CD4-positive, alpha-beta memory T cell (primary cell): ENCODE data around the gene LEMD3. TPM values are rescaled to one million over a fixed set of nuclear protein-coding genes. Genes with fewer than 3 reads are reported as not detected.

Experiments
- CTCF ChIA-PET: fragments of 350-600 bp; sonication (Branson Sonifier 250); formaldehyde crosslinking; loops from one replicate; lab custom pipeline; 2021; ENCODE audit warnings: inconsistent platforms; ENCODE audit not compliant: partially characterized antibody; lab: Charles Lee
- POLR2A ChIA-PET: fragments of 350-600 bp; sonication (Branson Sonifier 250); formaldehyde crosslinking; loops from one replicate; lab custom pipeline; 2021; ENCODE audit not compliant: partially characterized antibody; lab: Charles Lee
- DNase-seq, 5 donors: peaks; one replicate each; pipeline versions ENCODE4 v3.0.0 to v3.0.0-alpha.2; 2020 to 2022; ENCODE audit warnings: mixed read lengths in 1 of 5
- H3K27ac ChIP-seq: one replicate; pipeline ENCODE4 v1.7.0; 2013; ENCODE audit warnings: low read depth, low read length
- H3K27me3 ChIP-seq: 2 replicates; pipeline ENCODE4 v1.7.0; 2013; ENCODE audit warnings: mild to moderate bottlenecking, low read length, moderate library complexity; ENCODE audit not compliant: insufficient read depth
- H3K36me3 ChIP-seq: 2 replicates; pipeline ENCODE4 v1.7.0; 2013; ENCODE audit warnings: mild to moderate bottlenecking, low read length, moderate library complexity; ENCODE audit not compliant: insufficient read depth
- H3K4me1 ChIP-seq: 2 replicates; pipeline ENCODE4 v1.7.0; 2013; ENCODE audit warnings: mild to moderate bottlenecking, low read length, moderate library complexity; ENCODE audit not compliant: insufficient read depth
- H3K4me3 ChIP-seq, 2 donors: one replicate each; pipeline ENCODE4 v1.7.0; 2013; ENCODE audit warnings: low read length in 2 of 2, mild to moderate bottlenecking in 1 of 2
- H3K9me3 ChIP-seq, 2 donors: one replicate each; pipeline ENCODE4 v1.7.0; 2013; ENCODE audit warnings: low read length in 2 of 2, control low read depth in 1 of 2; ENCODE audit not compliant: control insufficient read depth in 1 of 2
- H3K27ac Mint-ChIP-seq, 7 donors: one replicate each; pipeline ENCODE4 v1.8.0; 2020 to 2021; ENCODE audit warnings: mixed read lengths in 7 of 7, mild to moderate bottlenecking in 6 of 7, inconsistent platforms in 3 of 7, moderate library complexity in 3 of 7
- H3K27me3 Mint-ChIP-seq, 2 donors: one replicate each; pipeline ENCODE4 v1.8.0; 2020 to 2021; ENCODE audit warnings: mixed read lengths in 2 of 2
- H3K36me3 Mint-ChIP-seq, 2 donors: one replicate each; pipeline ENCODE4 v1.8.0; 2020 to 2021; ENCODE audit warnings: mixed read lengths in 2 of 2, inconsistent platforms in 1 of 2, mild to moderate bottlenecking in 1 of 2
- H3K4me1 Mint-ChIP-seq, 4 donors: one replicate each; pipeline ENCODE4 v1.8.0; 2020 to 2021; ENCODE audit warnings: mixed read lengths in 4 of 4, mild to moderate bottlenecking in 1 of 4
- H3K4me3 Mint-ChIP-seq, 8 donors: one replicate each; pipeline ENCODE4 v1.8.0; 2020 to 2021; ENCODE audit warnings: mixed read lengths in 8 of 8, mild to moderate bottlenecking in 7 of 8, moderate library complexity in 6 of 8, inconsistent platforms in 3 of 8
- H3K9me3 Mint-ChIP-seq, 8 donors: one replicate each; pipeline ENCODE4 v1.8.0; 2020 to 2021; ENCODE audit warnings: mixed read lengths in 8 of 8, mild to moderate bottlenecking in 5 of 8, inconsistent platforms in 3 of 8, moderate library complexity in 1 of 8
- intact Hi-C: fragments of 100-400 bp; cut with micrococcal nuclease; formaldehyde crosslinking; loops from one replicate; pipeline ENCODE4 v1.15.1; 2023
- polyA plus RNA-seq, 2 donors: library from polyadenylated mRNA; unstranded; fragments of 300-500 nt; fragmentation: Illumina TruSeq; gene quantifications; one replicate each; pipeline ENCODE4 v1.2.3, GENCODE V29; 2021
- total RNA-seq, 2 experiments: library from RNA; stranded (reverse); gene quantifications; one replicate each; pipeline ENCODE4 v1.2.3, GENCODE V29; 2021

LEMD3 gene
- total and polyA plus RNA-seq, 4 experiments from 2014 or later, result 25.0 to 52.6 (median 37.8) TPM

DNA sequence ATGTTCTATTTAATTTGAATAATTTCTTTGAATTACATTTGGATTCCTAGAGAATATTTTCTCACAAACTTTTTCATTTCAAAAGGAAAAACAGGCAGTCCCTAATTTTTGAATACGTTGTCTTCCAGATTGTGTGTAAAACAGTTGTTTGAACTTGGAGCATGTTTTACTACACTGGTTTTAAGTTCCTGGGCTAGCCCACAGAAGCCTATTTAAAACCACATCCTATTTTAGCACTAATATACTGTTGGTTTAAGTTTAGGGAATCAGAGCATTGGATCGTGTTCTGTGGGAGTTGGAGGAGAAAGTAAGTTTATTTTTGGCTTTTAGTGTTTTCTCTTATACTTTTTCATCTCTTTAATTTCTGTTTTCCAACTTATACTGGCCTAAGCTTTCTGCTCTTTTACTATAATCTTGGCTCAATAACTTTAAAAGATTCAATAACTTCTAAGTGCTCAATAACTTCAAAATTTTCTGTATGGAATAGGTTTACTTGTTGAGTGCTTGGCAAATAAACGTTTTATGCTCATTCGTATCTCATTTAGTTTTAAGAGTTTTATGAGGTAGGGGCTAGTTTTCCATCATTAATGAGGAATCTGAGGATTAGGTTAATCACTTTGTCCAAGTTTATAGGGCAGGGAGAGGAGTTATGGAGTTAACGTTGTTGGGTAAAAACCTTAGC, 14.9 kb downstream of the LEMD3 start:
- H3K4me1 Mint-ChIP-seq, result peaks cover 44 to 67% (median 59%) of the 10 kb centered on the region in 4 donors
- H3K27ac ChIP-seq, result no peak overlapping the region
- no peaks in the 10 kb centered on the region for H3K36me3 ChIP-seq
- peaks cover 4 to 8% of the 10 kb centered on the region in 2 donors for H3K36me3 Mint-ChIP-seq
- intact Hi-C loops, result no loop called here
- ChIA-PET POLR2A (interaction anchor here (2.0 to 2.5 kb wide), 2 partner anchors 12 to 15 kb away, joined by 4 to 7 read pairs; partner anchors contain the start of gene LEMD3), CTCF (no interaction called here)
- peaks cover 69% of the 10 kb centered on the region for H3K4me1 ChIP-seq
- H3K9me3 ChIP-seq, result no peaks in the 10 kb centered on the region
- DNase-seq, result no peak
- H3K27me3 ChIP-seq, result no peaks in the 10 kb centered on the region
- peak overlapping the region in 2 of 7 donors; percentile 62 to 79 for H3K27ac Mint-ChIP-seq
- H3K4me3 ChIP-seq, result no peak overlapping the region
- H3K9me3 Mint-ChIP-seq, result peaks cover 0 to 1% (median 0%) of the 10 kb centered on the region in 8 donors
- no peaks in the 10 kb centered on the region for H3K27me3 Mint-ChIP-seq
- H3K4me3 Mint-ChIP-seq, result peak overlapping the region in 2 of 8 donors; percentile 1 to 16

DNA sequence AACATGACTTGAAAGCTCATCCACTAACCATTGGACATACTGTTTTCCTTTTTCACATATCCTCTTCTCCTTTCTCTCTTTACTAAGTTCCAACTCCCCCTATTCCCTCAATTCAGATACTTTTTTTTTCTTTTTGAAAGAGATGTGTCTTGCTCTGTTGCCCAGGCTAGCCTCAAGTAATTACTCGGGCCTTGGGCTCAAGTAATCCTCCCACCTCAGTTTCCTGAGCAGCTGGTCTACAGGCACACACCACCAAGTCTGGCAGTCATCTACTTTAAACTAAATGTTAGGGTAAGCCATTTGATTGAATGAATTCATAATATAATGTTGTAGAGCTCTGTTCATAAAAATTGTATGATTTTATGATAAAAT, 15.5 kb downstream of the LEMD3 start:
- H3K36me3 ChIP-seq, result no peaks in the 10 kb centered on the region
- H3K9me3 Mint-ChIP-seq, result peaks cover 0 to 1% (median 0%) of the 10 kb centered on the region in 8 donors
- H3K4me1 Mint-ChIP-seq, result peaks cover 45 to 70% (median 62%) of the 10 kb centered on the region in 4 donors
- no peaks in the 10 kb centered on the region for H3K27me3 Mint-ChIP-seq
- peak overlapping the region in 5 of 7 donors; percentile 48 to 82 (median 62) for H3K27ac Mint-ChIP-seq
- H3K36me3 Mint-ChIP-seq, result peaks cover 4 to 8% of the 10 kb centered on the region in 2 donors
- no peak overlapping the region for H3K27ac ChIP-seq
- H3K27me3 ChIP-seq, result no peaks in the 10 kb centered on the region
- no peak overlapping the region for H3K4me3 ChIP-seq
- POLR2A ChIA-PET, result interaction anchor here (2.0 to 2.5 kb wide), 2 partner anchors 12 to 16 kb away, joined by 4 to 7 read pairs; partner anchors contain the start of gene LEMD3
- no peaks in the 10 kb centered on the region for H3K9me3 ChIP-seq
- CTCF ChIA-PET, result no interaction called here
- no peak for DNase-seq
- intact Hi-C loops, result no loop called here
- H3K4me1 ChIP-seq, result peaks cover 69% of the 10 kb centered on the region
- H3K4me3 Mint-ChIP-seq, result peak overlapping the region in 4 of 8 donors; percentile 1 to 29 (median 13)

DNA sequence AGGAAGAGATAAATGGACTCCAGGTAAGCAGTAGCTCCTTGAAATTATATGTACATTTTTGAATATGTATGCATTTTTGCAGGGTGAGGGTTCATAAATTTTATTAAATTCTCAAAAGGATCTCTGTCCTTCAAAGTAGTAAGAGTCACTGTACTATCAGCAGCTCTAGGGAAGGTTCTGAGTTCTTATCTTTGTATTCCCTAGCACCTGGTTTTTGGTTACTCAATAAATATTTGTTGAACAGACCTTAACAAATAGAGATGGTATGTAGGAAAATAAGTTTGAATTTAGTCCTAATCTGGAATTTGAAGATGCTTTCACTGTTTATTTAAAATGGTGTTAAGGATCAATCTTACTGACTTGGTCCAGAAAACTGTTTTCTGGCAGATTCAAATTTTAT, 18.3 kb downstream of the LEMD3 start:
- intact Hi-C loops, result no loop called here
- no peaks in the 10 kb centered on the region for H3K9me3 ChIP-seq
- Mint-ChIP-seq H3K27me3 (no peaks in the 10 kb centered on the region), H3K4me3 (no peak overlapping the region), H3K27ac (no peak overlapping the region), H3K9me3 (peaks cover 0 to 1% (median 0%) of the 10 kb centered on the region in 8 donors), H3K36me3 (peaks cover 13 to 15% of the 10 kb centered on the region in 2 donors), H3K4me1 (peaks cover 42 to 73% (median 57%) of the 10 kb centered on the region in 4 donors)
- H3K27me3 ChIP-seq, result no peaks in the 10 kb centered on the region
- H3K4me1 ChIP-seq, result peaks cover 54% of the 10 kb centered on the region
- no peaks in the 10 kb centered on the region for H3K36me3 ChIP-seq
- no peak overlapping the region for H3K4me3 ChIP-seq
- ChIA-PET POLR2A (interaction anchor here (1.1 kb wide), 1 partner anchor 18 kb away, joined by 4 read pairs; the partner anchor contains the start of gene LEMD3), CTCF (no interaction called here)
- no peak for DNase-seq
- H3K27ac ChIP-seq, result no peak overlapping the region

DNA sequence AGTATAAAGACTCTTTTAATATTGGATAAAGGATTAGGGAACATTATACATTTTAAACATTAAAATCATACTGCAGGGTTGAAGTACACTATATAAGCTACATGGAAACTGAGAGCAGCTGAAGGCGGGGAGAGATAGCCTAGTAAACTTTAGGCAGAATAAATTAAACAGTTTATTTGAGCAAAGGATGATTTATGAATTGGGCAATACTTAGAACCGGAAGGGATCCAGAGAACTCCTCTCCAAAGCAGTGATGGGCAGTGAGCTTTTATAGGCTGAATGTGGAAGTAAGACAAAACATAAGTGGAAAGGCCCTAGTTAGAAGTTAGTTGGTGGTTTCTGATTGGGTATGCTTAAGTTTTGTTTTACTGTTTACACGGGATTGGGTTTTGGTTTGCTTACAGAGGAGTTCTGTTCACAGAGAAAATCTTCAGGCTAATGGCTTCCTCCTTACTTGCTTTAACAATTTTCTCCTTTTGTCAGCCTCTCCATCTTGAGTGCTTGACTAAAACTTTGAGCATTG, 18.9 kb downstream of the LEMD3 start:
- H3K9me3 ChIP-seq, result no peaks in the 10 kb centered on the region
- peaks cover 0 to 1% (median 0%) of the 10 kb centered on the region in 8 donors for H3K9me3 Mint-ChIP-seq
- DNase-seq, result no peak
- H3K4me3 Mint-ChIP-seq, result no peak overlapping the region
- no peaks in the 10 kb centered on the region for H3K36me3 ChIP-seq
- H3K4me1 Mint-ChIP-seq, result peaks cover 45 to 73% (median 58%) of the 10 kb centered on the region in 4 donors
- ChIA-PET CTCF (no interaction called here), POLR2A (interaction anchor here (1.1 kb wide), 1 partner anchor 19 kb away, joined by 4 read pairs; the partner anchor contains the start of gene LEMD3)
- intact Hi-C loops, result no loop called here
- H3K36me3 Mint-ChIP-seq, result peaks cover 18 to 20% of the 10 kb centered on the region in 2 donors
- H3K4me3 ChIP-seq, result no peak overlapping the region
- peaks cover 58% of the 10 kb centered on the region for H3K4me1 ChIP-seq
- no peak overlapping the region for H3K27ac ChIP-seq
- peak overlapping the region in 2 of 7 donors; percentile 5 to 14 for H3K27ac Mint-ChIP-seq
- no peaks in the 10 kb centered on the region for H3K27me3 Mint-ChIP-seq
- H3K27me3 ChIP-seq, result no peaks in the 10 kb centered on the region

DNA sequence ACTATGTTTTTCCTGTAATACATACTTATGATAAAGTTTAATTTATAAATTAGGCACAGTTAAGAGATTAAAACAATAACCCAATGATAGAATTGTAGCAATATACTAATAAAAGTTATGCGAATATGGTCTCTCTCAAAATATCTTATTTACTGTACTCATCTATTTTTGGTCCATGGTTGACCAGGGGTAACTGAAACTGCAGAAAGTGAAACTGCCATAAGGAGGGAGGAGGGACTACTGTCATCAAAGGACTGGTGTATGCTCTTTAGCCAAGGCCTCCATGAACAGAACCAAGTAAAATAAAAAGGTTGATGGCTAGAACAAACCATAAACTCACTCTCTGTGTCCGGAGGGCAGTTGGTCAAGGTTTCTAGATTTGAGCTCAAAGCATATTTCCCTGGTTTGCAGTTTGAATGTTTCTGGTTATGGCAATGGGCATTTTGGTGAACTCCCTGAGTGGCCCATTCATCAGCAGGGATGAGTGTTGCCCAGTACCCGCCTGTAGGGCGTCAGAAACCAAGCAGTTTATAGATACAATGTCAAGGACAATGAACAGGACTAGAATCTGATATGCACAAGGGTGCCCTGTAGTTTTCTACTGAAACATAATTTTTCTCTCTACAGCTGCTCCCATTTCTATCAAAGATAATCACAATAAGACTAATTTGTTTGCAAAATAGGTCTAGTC, 19.8 kb downstream of the LEMD3 start:
- H3K27ac ChIP-seq, result no peak overlapping the region
- Mint-ChIP-seq H3K4me3 (no peak overlapping the region), H3K36me3 (peaks cover 23 to 25% of the 10 kb centered on the region in 2 donors), H3K4me1 (peaks cover 39 to 73% (median 54%) of the 10 kb centered on the region in 4 donors), H3K27me3 (no peaks in the 10 kb centered on the region), H3K9me3 (peaks cover 0 to 2% (median under 1%) of the 10 kb centered on the region in 8 donors), H3K27ac (peak overlapping the region in 1 of 7 donors; percentile 13)
- peaks cover 51% of the 10 kb centered on the region for H3K4me1 ChIP-seq
- DNase-seq, result no peak
- CTCF ChIA-PET, result no interaction called here
- H3K9me3 ChIP-seq, result no peaks in the 10 kb centered on the region
- intact Hi-C loops, result no loop called here
- H3K4me3 ChIP-seq, result no peak overlapping the region
- POLR2A ChIA-PET, result no interaction called here
- no peaks in the 10 kb centered on the region for H3K36me3 ChIP-seq
- H3K27me3 ChIP-seq, result no peaks in the 10 kb centered on the region

DNA sequence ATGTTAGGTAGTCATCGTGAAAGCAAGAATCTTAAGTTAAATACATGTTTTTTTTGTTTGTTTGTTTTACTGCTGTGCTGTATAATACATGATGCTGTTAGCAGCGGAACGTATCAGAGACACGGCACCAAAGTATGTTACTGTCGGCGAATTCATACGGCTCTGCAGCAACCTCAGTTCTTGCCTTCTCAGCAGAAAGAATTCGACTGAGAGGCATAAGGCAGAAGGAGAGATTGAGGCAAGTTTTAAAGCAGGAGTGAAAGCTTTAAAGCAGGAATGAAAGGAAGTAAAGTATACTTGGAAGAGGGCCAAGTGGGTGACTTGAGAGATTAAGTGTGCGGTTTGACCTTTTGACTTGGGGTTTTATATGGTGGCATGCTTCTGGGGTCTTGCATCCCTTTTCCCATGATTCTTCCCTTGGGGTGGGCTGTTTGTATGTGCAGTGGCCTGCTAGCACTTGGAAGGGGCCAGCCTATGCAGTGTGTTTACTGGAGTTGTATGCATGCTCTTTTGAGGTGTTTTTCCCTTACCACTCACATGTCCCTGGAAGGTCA, 23.7 kb downstream of the LEMD3 start:
- H3K9me3 ChIP-seq, result no peaks in the 10 kb centered on the region
- ChIA-PET CTCF (no interaction called here), POLR2A (interaction anchor here (1.2 kb wide), 1 partner anchor 16 kb away, joined by 3 read pairs; no protein-coding TSS in a partner anchor)
- H3K27ac Mint-ChIP-seq, result peak overlapping the region in 4 of 7 donors; percentile 25 to 84 (median 70)
- peak overlapping the region in 3 of 8 donors; percentile 45 to 75 (median 57) for H3K4me3 Mint-ChIP-seq
- intact Hi-C loops, result no loop called here
- no peaks in the 10 kb centered on the region for H3K36me3 ChIP-seq
- no peak for DNase-seq
- peaks cover 36 to 65% (median 53%) of the 10 kb centered on the region in 4 donors for H3K4me1 Mint-ChIP-seq
- H3K27ac ChIP-seq, result no peak overlapping the region
- peaks cover 36 to 57% of the 10 kb centered on the region in 2 donors for H3K36me3 Mint-ChIP-seq
- peaks cover 0 to 28% (median 12%) of the 10 kb centered on the region in 8 donors for H3K9me3 Mint-ChIP-seq
- no peaks in the 10 kb centered on the region for H3K27me3 ChIP-seq
- H3K4me3 ChIP-seq, result no peak overlapping the region
- H3K4me1 ChIP-seq, result peaks cover 40% of the 10 kb centered on the region
- H3K27me3 Mint-ChIP-seq, result no peaks in the 10 kb centered on the region
